Measurements from ENCODE around the gene GBX2. TPM values are rescaled to one million over a fixed set of nuclear protein-coding genes. Genes with fewer than 3 reads are reported as not detected.

GBX2 gene
- total and polyA plus RNA-seq, 2 of the 8 experiments (the other 6 are each of a cell fraction or from before 2014, with no cell fraction given): 0.38 to 0.89 TPM

- TF ChIP-seq CHD7 (IDR thresholded peaks at IDR 0.05; ENCODE audit: insufficient replicate concordance, low read length) (no peak), NRF1 (IDR thresholded peaks at IDR 0.05; ENCODE audit: low read depth, low read length) (no peak), SAP30 (IDR thresholded peaks at IDR 0.05; ENCODE audit: insufficient read depth, insufficient replicate concordance, low read length) (no peak), CBX8 (IDR thresholded peaks at IDR 0.05; ENCODE audit: borderline replicate concordance, low read depth, low read length) (no peak), E2F6 (IDR thresholded peaks at IDR 0.05) (peak; percentile 61), SIN3A (conservative IDR thresholded peaks at IDR 0.05 in 1 of 2, IDR thresholded peaks at IDR 0.05 in 1 of 2; ENCODE audit: low read depth in 1 of 2, low read length in 2 of 2) (no peak), PHF8 (conservative IDR thresholded peaks at IDR 0.05; ENCODE audit: low read depth, low read length) (no peak), SP2 (IDR thresholded peaks at IDR 0.05; ENCODE audit: low read length) (no peak), POLR2AphosphoS5 (IDR thresholded peaks at IDR 0.05; ENCODE audit: low read depth, low read length) (no peak)
These were observed 3.8 kb downstream of the GBX2 start (continued) for GRCh38 chr2:236164201-236164924.

Measured in H1 (cell line).